HG03571 (cell line): ENCODE results near the gene TNFRSF13B.
"Not testable (repeated sequence)": the region's sequence is repeated elsewhere in the genome, so short reads cannot be mapped to it uniquely, and the experiment has no call there.

ENCODE experiments used
- ATAC-seq: cut with Tn5 transposase; IDR thresholded peaks from one replicate; pipeline ENCODE4 v1.9.1; 2021; ENCODE audit not compliant: unreplicated experiment

The TNFRSF13B gene

GRCh38 chr17:16962804-16963203, 9.1 kb downstream of the TNFRSF13B start:
- no peak for ATAC-seq

- ATAC-seq: no peak
Observed at GRCh38 chr17:16961792-16962191, 10.1 kb downstream of the TNFRSF13B start.

- ATAC-seq: not testable (repeated sequence)
Observed at GRCh38 chr17:16961022-16961421, 10.9 kb downstream of the TNFRSF13B start.

- not testable (repeated sequence) for ATAC-seq
Observed at GRCh38 chr17:16955011-16955410, 16.9 kb downstream of the TNFRSF13B start.

- no peak for ATAC-seq
Observed at GRCh38 chr17:16954521-16954920, 17.4 kb downstream of the TNFRSF13B start.

- no peak for ATAC-seq
Observed at GRCh38 chr17:16953841-16954240, 18.1 kb downstream of the TNFRSF13B start.

- no peak for ATAC-seq
Observed at GRCh38 chr17:16953347-16953746, 18.6 kb downstream of the TNFRSF13B start.

GRCh38 chr17:16952401-16952800, 19.5 kb downstream of the TNFRSF13B start:
- no peak for ATAC-seq

- ATAC-seq: no peak
Observed at GRCh38 chr17:16950488-16950887, 21.4 kb downstream of the TNFRSF13B start.

- ATAC-seq: no peak
Observed at GRCh38 chr17:16948587-16949376, 23.1 kb downstream of the TNFRSF13B start.

GRCh38 chr17:16947470-16947869, 24.4 kb downstream of the TNFRSF13B start:
- ATAC-seq: no peak

- no peak for ATAC-seq
Observed at GRCh38 chr17:16945663-16946218, 26.2 kb downstream of the TNFRSF13B start.

GRCh38 chr17:16945136-16945482, 26.8 kb downstream of the TNFRSF13B start:
- ATAC-seq: no peak

- no peak for ATAC-seq
Observed at GRCh38 chr17:16944334-16945135, 27.4 kb downstream of the TNFRSF13B start.

GRCh38 chr17:16943541-16944333, 28.2 kb downstream of the TNFRSF13B start:
- ATAC-seq: no peak

GRCh38 chr17:16943032-16943352, 28.9 kb downstream of the TNFRSF13B start:
- ATAC-seq: no peak

GRCh38 chr17:16942141-16943031, 29.5 kb downstream of the TNFRSF13B start:
- no peak for ATAC-seq

- ATAC-seq: no peak
Observed at GRCh38 chr17:16941072-16942036, 30.6 kb downstream of the TNFRSF13B start.
